GM23248 (cell line): ENCODE data around the gene UGDH.

Experiments
- EZH2 ChIP-seq: fragments of 200-600 bp; sonication (generic); IDR thresholded peaks from 2 replicates; pipeline ENCODE4 v1.6.1; 2018; ENCODE audit warnings: antibody characterized with exemption, mild to moderate bottlenecking; ENCODE audit not compliant: insufficient read depth, poor library complexity, severe bottlenecking
- EZH2phosphoT487 ChIP-seq: fragments of 200-600 bp; sonication (generic); IDR thresholded peaks from 2 replicates; pipeline ENCODE4 v1.6.1; 2018; ENCODE audit warnings: antibody characterized with exemption, moderate library complexity, mild to moderate bottlenecking, low read depth; ENCODE audit not compliant: insufficient read depth

- TF ChIP-seq EZH2phosphoT487, result no peak
- no peak for TF ChIP-seq EZH2
Observed at GRCh38 chr4:39476187-39476895, 50.9 kb downstream of the UGDH start.
